Kidney (tissue), 14 donors: ENCODE results near the gene C1orf74. TPM values are rescaled to one million over a fixed set of nuclear protein-coding genes. Genes with fewer than 3 reads are reported as not detected.
A peak's percentile ranks its signal among the peaks of the same experiment; 100 is the strongest.

ENCODE experiments used
- DNase-seq, 5 donors: peaks; one replicate each; pipeline ENCODE4 v3.0.0-alpha.2; 2013 to 2020
- FAIRE-seq: peaks from 2 replicates; lab custom pipeline; 2012; peaks lifted over from hg19 to GRCh38; lab: Jason Lieb, UNC
- H3K27ac ChIP-seq, 2 donors: one replicate each; pipeline ENCODE4 v1.7.0; 2013; ENCODE audit warnings: low read depth in 2 of 2, low read length in 2 of 2, inconsistent platforms in 1 of 2
- H3K27me3 ChIP-seq: one replicate; pipeline ENCODE4 v1.7.1; 2013; ENCODE audit warnings: low read length, inconsistent platforms; ENCODE audit not compliant: control insufficient read depth, insufficient read depth
- H3K36me3 ChIP-seq, 3 donors: one replicate each; pipeline versions ENCODE4 v1.7.0 to v1.7.1; 2013; ENCODE audit warnings: low read length in 3 of 3, control low read depth in 1 of 3, inconsistent platforms in 1 of 3; ENCODE audit not compliant: insufficient read depth in 3 of 3, control insufficient read depth in 2 of 3
- H3K4me1 ChIP-seq, 3 donors: one replicate each; pipeline versions ENCODE4 v1.7.0 to v1.7.1; 2013; ENCODE audit warnings: low read length in 3 of 3, inconsistent platforms in 1 of 3, low read depth in 1 of 3; ENCODE audit not compliant: control insufficient read depth in 2 of 3, insufficient read depth in 2 of 3
- H3K4me3 ChIP-seq, 3 donors: one replicate each; pipeline versions ENCODE4 v1.7.0 to v1.8.1; 2013; ENCODE audit warnings: low read length in 3 of 3, control low read depth in 1 of 3, inconsistent platforms in 1 of 3
- H3K9ac ChIP-seq, 3 donors: one replicate each; pipeline versions ENCODE4 v1.7.0 to v1.7.1; 2013; ENCODE audit warnings: low read length in 3 of 3, control low read depth in 1 of 3, inconsistent platforms in 1 of 3
- H3K9me3 ChIP-seq, 3 donors: one replicate each; pipeline versions ENCODE4 v1.7.0 to v1.7.1; 2013; ENCODE audit warnings: low read length in 3 of 3, control low read depth in 1 of 3, inconsistent platforms in 1 of 3; ENCODE audit not compliant: control insufficient read depth in 2 of 3, insufficient read depth in 1 of 3
- intact Hi-C: fragments of 100-400 bp; cut with DNase I; formaldehyde crosslinking; loops from one replicate; pipeline ENCODE4 v1.11.1; 2022
- polyA plus RNA-seq: library from polyadenylated mRNA; stranded (reverse); fragments of 350-450 nt; fragmentation: Illumina TruSeq; extraction: RNeasy Lipid Tissue Mini Kit (QIAGEN cat#74804); gene quantifications from one replicate; pipeline ENCODE4 v1.2.3, GENCODE V29; 2014; ENCODE audit warnings: low read depth, low replicate concordance; ENCODE audit not compliant: insufficient read depth
- total RNA-seq: library from RNA; stranded (reverse); fragmentation: NEBNext Ultra II Directional; extraction: Animal tissue kit (Norgen Biotek cat#: 25700); gene quantifications from one replicate; pipeline ENCODE4 v1.2.1, GENCODE V29; 2021
- TF ChIP-seq, protein P1 (sequence below): IDR thresholded peaks from 3 replicates; pipeline ENCODE4 v1.5.1; 2012; ENCODE audit warnings: mild to moderate bottlenecking, moderate library complexity, borderline replicate concordance; ENCODE audit not compliant: insufficient read depth; ENCODE audit errors: extremely low read depth
- donor health status: control.
- donor health status: control.
- donor health status: control.
- donor health status: control.
- donor health status: control.
- donor health status: DM: yes; HTN: yes; CAD: no.
- donor health status: Normal renal cell carcinoma (clear cell type).

Gene C1orf74
- total and polyA plus RNA-seq, 2 donors from 2014 or later = 2.5 TPM

DNA sequence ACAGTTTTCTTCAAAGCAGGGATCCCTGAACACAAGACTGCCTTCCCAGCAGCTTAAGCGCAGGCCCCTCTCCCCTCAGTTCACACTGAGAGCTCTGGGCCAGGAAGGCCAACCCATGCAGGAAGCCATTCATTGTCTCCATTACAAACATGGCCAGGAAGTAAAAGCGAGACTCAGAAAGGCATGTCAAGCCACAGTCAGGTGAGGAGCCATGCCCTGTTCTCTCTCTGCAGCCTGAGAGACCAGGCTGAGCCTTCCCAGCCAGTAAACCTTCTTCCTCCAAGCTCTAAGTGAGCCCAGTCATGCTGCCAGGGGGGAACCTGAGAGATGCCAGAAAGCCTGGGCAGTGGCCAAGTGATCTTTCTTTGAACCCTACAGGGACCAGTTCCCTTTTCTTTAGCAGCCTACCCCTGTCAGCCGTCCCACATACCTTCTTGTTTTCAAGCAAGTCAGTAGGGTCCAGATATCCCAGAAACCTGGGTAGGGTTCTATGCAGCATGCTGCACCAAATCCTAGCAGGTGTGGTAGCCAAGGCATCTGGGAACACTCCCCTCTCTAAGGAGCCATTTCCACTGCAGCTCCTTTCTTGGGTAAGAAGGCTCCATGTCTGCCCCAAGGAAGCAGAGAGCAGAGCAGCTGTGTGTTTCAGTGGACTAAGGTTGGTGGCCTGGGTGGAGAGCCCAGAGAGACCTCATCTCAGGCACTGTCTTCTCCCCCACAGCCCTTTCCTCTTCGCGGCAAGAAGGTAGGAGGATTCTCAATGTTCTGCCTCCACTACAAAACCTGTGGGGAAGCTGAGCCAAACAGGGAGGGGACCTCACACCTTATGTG is 27.5 kb downstream of the C1orf74 start:
- H3K9me3 ChIP-seq = no peaks in the 10 kb centered on the region
- FAIRE-seq = no peak
- intact Hi-C loops = no loop called here

DNA sequence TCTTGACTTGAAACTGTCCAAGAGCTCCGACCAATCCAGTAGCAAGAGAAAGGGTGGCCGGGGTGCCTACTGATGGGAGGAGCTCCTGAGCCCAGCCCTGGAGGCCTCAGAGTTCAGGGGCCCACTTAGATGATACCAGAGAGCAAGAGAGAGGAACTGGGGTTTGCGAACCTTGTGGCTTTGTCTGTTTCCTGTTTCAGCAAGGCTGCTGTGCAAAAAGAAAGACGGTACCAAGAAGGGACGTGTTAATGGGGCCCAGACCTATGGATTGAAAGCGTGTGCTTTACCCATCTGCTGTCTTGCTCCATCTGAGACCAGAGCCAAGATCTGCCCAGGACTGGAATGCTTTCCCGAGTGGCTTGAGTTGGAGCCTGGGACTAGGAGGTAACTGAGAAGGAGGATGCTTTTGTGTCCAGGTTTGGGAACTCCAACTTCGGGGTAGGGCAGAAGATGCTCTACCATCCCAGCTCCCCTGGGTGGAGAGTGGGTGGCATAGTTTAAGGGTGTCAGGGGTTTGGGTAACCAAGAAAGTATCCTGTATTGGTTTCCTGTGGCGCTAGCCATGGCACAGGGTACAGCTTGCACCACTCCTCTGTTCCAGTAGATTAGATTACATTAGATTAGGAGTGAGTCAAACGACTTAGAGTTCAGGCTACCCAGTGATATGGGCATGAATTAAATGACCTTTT is 28.3 kb downstream of the C1orf74 start, which contains the start of gene TRAF3IP3:
Gene TRAF3IP3, plus strand, starts transcription at position 128 of the 689 bp plus-strand sequence. CDS start 3,987 bp downstream, outside the sequence.
- TF ChIP-seq, protein P1, sequence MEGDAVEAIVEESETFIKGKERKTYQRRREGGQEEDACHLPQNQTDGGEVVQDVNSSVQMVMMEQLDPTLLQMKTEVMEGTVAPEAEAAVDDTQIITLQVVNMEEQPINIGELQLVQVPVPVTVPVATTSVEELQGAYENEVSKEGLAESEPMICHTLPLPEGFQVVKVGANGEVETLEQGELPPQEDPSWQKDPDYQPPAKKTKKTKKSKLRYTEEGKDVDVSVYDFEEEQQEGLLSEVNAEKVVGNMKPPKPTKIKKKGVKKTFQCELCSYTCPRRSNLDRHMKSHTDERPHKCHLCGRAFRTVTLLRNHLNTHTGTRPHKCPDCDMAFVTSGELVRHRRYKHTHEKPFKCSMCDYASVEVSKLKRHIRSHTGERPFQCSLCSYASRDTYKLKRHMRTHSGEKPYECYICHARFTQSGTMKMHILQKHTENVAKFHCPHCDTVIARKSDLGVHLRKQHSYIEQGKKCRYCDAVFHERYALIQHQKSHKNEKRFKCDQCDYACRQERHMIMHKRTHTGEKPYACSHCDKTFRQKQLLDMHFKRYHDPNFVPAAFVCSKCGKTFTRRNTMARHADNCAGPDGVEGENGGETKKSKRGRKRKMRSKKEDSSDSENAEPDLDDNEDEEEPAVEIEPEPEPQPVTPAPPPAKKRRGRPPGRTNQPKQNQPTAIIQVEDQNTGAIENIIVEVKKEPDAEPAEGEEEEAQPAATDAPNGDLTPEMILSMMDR = no peak
- intact Hi-C loops = no loop called here
- no peaks in the 10 kb centered on the region for H3K27me3 ChIP-seq
- peak within 1 kb of the TSS in 1 of 2 donors; percentile 34 for H3K27ac ChIP-seq
- H3K4me3 ChIP-seq = peak within 1 kb of the TSS in 1 of 3 donors; percentile 14
- no peak for FAIRE-seq
- H3K4me1 ChIP-seq = no peaks in the 10 kb centered on the region
- peak in 1 of 5 donors; percentile 74 for DNase-seq
- no peaks in the 10 kb centered on the region for H3K36me3 ChIP-seq
- H3K9ac ChIP-seq = no peak within 1 kb of the TSS
- H3K9me3 ChIP-seq = no peaks in the 10 kb centered on the region

More for the DNA sequence above, 27.5 kb downstream of the C1orf74 start:
- Histone ChIP-seq H3K4me1 (no peaks in the 10 kb centered on the region), H3K36me3 (no peaks in the 10 kb centered on the region), H3K4me3 (peak overlapping the region in 1 of 3 donors; percentile 14), H3K9ac (no peak overlapping the region), H3K27ac (peak overlapping the region in 1 of 2 donors; percentile 34), H3K27me3 (no peaks in the 10 kb centered on the region)
- TF ChIP-seq, protein P1 = no peak
- DNase-seq = no peak

DNA sequence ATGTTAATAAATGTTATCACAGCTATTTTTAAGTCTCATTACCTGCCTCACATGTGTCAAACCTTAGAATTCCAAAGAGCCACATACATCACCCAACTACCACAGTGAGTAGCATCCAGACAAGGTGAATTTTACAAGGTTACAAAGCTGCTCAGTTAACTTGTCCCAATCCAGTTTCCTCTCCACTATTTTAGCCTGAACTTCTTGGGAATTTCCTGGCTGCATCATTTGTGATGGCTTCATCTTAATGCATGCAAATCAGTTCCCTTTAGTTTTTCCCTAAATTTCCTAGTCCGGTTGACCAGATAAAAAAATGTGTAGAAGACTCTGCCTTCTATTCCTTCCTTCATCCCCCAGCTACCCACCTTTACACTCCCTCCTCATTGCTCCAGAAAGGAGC is 29.1 kb downstream of the C1orf74 start:
- H3K27ac ChIP-seq = no peak overlapping the region
- FAIRE-seq = no peak
- H3K36me3 ChIP-seq = no peaks in the 10 kb centered on the region
- no peaks in the 10 kb centered on the region for H3K9me3 ChIP-seq
- no peak for DNase-seq
- no peaks in the 10 kb centered on the region for H3K4me1 ChIP-seq
- H3K4me3 ChIP-seq = no peak overlapping the region
- H3K27me3 ChIP-seq = no peaks in the 10 kb centered on the region
- TF ChIP-seq, protein P1 = no peak
- H3K9ac ChIP-seq = no peak overlapping the region
- intact Hi-C loops = no loop called here
